OCI-LY3 (cell line): ENCODE results near the gene SMYD3.
"Not testable (repeated sequence)": the region's sequence is repeated elsewhere in the genome, so short reads cannot be mapped to it uniquely, and the experiment has no call there.

Source experiments
- H2AFZ ChIP-seq: fragments of 200-600, 300-600 bp; shearing (Covaris generic); 2 replicates; pipeline ENCODE4 v1.6.0; 2014; ENCODE audit warnings: antibody characterized with exemption, low read depth, low read length
- H3K27ac ChIP-seq: fragments of 200-600, 300-600 bp; sonication (generic); 2 replicates; pipeline ENCODE4 v1.5.1; 2014; ENCODE audit warnings: mild to moderate bottlenecking, low read length, moderate library complexity, mixed read lengths
- H3K27me3 ChIP-seq: fragments of 200-600, 300-600 bp; sonication (generic); 2 replicates; pipeline ENCODE4 v1.6.1; 2014; ENCODE audit warnings: low read depth, low read length, mixed read lengths
- H3K36me3 ChIP-seq: fragments of 200-600, 300-600 bp; sonication (generic); replicated peaks from 2 replicates; pipeline ENCODE3; 2014; ENCODE audit warnings: low read depth, low read length, mixed read lengths
- H3K4me1 ChIP-seq: fragments of 300-600, 200-600 bp; sonication (generic); 2 replicates; pipeline ENCODE4 v1.6.1; 2014; ENCODE audit warnings: low read length, mixed read lengths
- H3K4me2 ChIP-seq: fragments of 200-600, 300-600 bp; sonication (generic); 2 replicates; pipeline ENCODE4 v1.6.1; 2014; ENCODE audit warnings: low read length, mixed read lengths
- H3K4me3 ChIP-seq: fragments of 300-600, 200-600 bp; sonication (generic); 2 replicates; pipeline ENCODE4 v1.5.1; 2014; ENCODE audit warnings: antibody characterized with exemption, mild to moderate bottlenecking, low read length, moderate library complexity
- H3K79me2 ChIP-seq: fragments of 300-600, 200-600 bp; shearing (Covaris generic); 2 replicates; pipeline ENCODE4 v1.6.1; 2014; ENCODE audit warnings: mild to moderate bottlenecking, low read length, mixed read lengths
- H3K9ac ChIP-seq: fragments of 300-600, 200-600 bp; shearing (Covaris generic); 2 replicates; pipeline ENCODE4 v1.6.0; 2014; ENCODE audit warnings: mild to moderate bottlenecking, low read length, moderate library complexity
- H3K9me3 ChIP-seq: fragments of 200-600, 300-600 bp; shearing (Covaris generic); 2 replicates; pipeline ENCODE4 v1.6.1; 2014; ENCODE audit warnings: low read length, mixed read lengths; ENCODE audit not compliant: insufficient read depth
- H4K20me1 ChIP-seq: fragments of 200-600, 300-600 bp; sonication (generic); 2 replicates; pipeline ENCODE4 v1.6.1; 2016; ENCODE audit warnings: low read length, mixed read lengths; ENCODE audit not compliant: insufficient read depth
- CTCF ChIP-seq: fragments of 200-600, 300-600 bp; sonication (generic); IDR thresholded peaks from 2 replicates; pipeline ENCODE4 v1.5.1; 2014; ENCODE audit warnings: antibody characterized with exemption, low read length, low read depth
- EZH2phosphoT487 ChIP-seq: fragments of 200-600 bp; shearing (Covaris generic); IDR thresholded peaks from 2 replicates; pipeline ENCODE4 v1.6.1; 2018; ENCODE audit warnings: antibody characterized with exemption, mixed run types, low read depth

SMYD3 gene

GRCh38 chr1:245948786-245949185 is 558.3 kb downstream of the SMYD3 start:
- H2AFZ ChIP-seq: no peak overlapping the region

GRCh38 chr1:245946905-245947304 is 560.2 kb downstream of the SMYD3 start:
- no peaks in the 10 kb centered on the region for H4K20me1 ChIP-seq
- no peaks in the 10 kb centered on the region for H3K27me3 ChIP-seq
- no peak overlapping the region for H3K27ac ChIP-seq
- H3K4me2 ChIP-seq: no peak overlapping the region
- no peaks in the 10 kb centered on the region for H3K9me3 ChIP-seq
- no peak overlapping the region for H3K9ac ChIP-seq
- TF ChIP-seq CTCF (no peak), EZH2phosphoT487 (no peak)
- no peak overlapping the region for H3K4me3 ChIP-seq
- no peaks in the 10 kb centered on the region for H3K4me1 ChIP-seq
- no peaks in the 10 kb centered on the region for H3K36me3 ChIP-seq
- H2AFZ ChIP-seq: no peak overlapping the region
- H3K79me2 ChIP-seq: no peaks in the 10 kb centered on the region

More at GRCh38 chr1:245948786-245949185, 558.3 kb downstream of the SMYD3 start:
- Histone ChIP-seq H3K4me3 (no peak overlapping the region), H3K36me3 (no peaks in the 10 kb centered on the region), H3K79me2 (no peaks in the 10 kb centered on the region), H4K20me1 (no peaks in the 10 kb centered on the region), H3K27me3 (no peaks in the 10 kb centered on the region), H3K4me1 (peaks cover 14% of the 10 kb centered on the region), H3K4me2 (no peak overlapping the region), H3K9ac (no peak overlapping the region), H3K27ac (no peak overlapping the region), H3K9me3 (no peaks in the 10 kb centered on the region)
- TF ChIP-seq EZH2phosphoT487: no peak
- no peak for TF ChIP-seq CTCF

GRCh38 chr1:245945136-245945535 is 561.9 kb downstream of the SMYD3 start:
- not testable (repeated sequence) for H3K9ac ChIP-seq, H3K4me3 ChIP-seq

GRCh38 chr1:245942856-245943255 is 564.2 kb downstream of the SMYD3 start:
- no peak for TF ChIP-seq CTCF
- TF ChIP-seq EZH2phosphoT487: no peak
- Histone ChIP-seq H2AFZ (no peak overlapping the region), H3K79me2 (no peaks in the 10 kb centered on the region), H4K20me1 (no peaks in the 10 kb centered on the region), H3K27ac (no peak overlapping the region), H3K4me2 (no peak overlapping the region), H3K9me3 (no peaks in the 10 kb centered on the region), H3K27me3 (no peaks in the 10 kb centered on the region), H3K4me3 (no peak overlapping the region), H3K36me3 (no peaks in the 10 kb centered on the region), H3K4me1 (no peaks in the 10 kb centered on the region), H3K9ac (no peak overlapping the region)

More at GRCh38 chr1:245945136-245945535, 561.9 kb downstream of the SMYD3 start:
- H3K4me1 ChIP-seq, H3K27me3 ChIP-seq, H3K9me3 ChIP-seq, H3K36me3 ChIP-seq, H3K27ac ChIP-seq, H3K79me2 ChIP-seq, H2AFZ ChIP-seq, H4K20me1 ChIP-seq, H3K4me2 ChIP-seq: not testable (repeated sequence)

GRCh38 chr1:245941771-245942170 is 565.3 kb downstream of the SMYD3 start:
- not testable (repeated sequence) for H3K36me3 ChIP-seq, H3K79me2 ChIP-seq

More at GRCh38 chr1:245941771-245942170, 565.3 kb downstream of the SMYD3 start:
- not testable (repeated sequence) for H3K4me1 ChIP-seq, H3K4me3 ChIP-seq, H3K9ac ChIP-seq, H3K27ac ChIP-seq, H3K9me3 ChIP-seq, H2AFZ ChIP-seq, H4K20me1 ChIP-seq, H3K27me3 ChIP-seq, H3K4me2 ChIP-seq
